RCC 7860 (cell line): ENCODE data around the gene LRRTM4.

Source experiments
- DNase-seq: peaks from one replicate; pipeline ENCODE4 v3.0.0-alpha.2; 2015; ENCODE audit warnings: low spot score
- FAIRE-seq: peaks from 2 replicates; lab custom pipeline; 2012; peaks lifted over from hg19 to GRCh38; lab: Jason Lieb, UNC

LRRTM4 gene

DNA sequence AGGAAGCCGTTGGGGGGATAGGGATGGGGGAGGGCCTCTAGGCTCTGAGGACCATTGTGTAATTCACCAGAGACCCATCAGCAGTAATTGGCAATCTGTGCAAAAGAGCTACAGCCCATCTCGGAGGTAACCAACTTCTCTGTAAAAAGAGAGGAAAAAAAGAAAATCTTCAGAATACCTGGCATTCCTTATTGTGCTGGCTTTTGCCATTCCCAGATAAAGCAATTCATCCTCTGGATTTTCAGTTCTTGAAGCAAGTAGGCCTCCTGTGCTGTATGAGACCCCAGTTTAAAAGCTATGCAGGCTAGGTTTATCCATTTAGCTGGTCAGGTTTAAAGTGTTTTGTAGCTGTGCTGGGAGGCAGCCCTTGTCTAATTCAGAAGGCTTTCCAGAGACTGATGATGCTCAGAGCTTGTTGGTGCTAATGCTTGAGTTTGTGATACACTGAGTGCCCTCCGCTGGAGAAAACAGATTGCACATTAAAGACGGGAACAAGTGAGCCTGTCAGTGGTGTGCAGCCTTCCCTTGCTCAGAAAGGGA lies at the start of gene LRRTM4:
TSS of gene LRRTM4 (minus strand) at position 446 of the 540 bp plus-strand sequence.
- FAIRE-seq = no peak
- no peak for DNase-seq

DNA sequence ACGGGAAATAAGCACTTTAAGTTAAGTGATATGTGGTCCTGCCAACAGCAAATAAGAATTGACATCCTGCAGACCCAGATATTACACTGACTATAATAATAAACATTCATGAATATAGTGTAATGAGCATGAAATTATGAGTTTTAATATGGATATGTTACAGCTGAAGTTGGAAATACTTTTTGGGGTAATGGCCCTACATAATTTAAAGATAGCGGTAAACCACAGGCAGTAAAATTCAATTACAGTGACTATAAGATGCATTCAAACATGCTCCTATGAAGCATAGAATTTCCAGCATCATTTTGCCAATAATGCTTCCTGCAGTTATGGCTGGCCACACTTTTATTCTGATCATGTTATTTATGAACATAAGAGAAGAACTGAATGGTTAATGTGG lies 49.4 kb upstream of the LRRTM4 start:
- DNase-seq (no peak), FAIRE-seq (no peak)

DNA sequence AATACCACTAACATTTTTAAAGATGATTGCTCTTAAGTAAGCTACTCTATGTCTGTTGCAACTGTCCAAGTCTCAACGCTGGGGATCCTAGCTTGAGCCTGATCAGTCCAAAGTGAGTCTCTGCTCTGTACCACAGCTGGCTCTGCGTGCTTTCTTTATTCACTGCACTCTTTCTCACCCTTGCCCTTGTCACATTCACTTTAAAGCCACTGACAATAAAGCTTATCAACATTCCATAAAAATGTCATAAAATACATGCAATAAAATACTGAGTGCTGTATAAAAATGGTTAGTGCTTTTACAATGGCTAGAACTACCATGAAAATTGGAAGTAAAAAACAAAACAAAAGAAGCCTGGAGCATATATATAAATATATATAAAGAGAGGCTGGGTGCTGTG lies 45.5 kb upstream of the LRRTM4 start:
- FAIRE-seq = no peak
- DNase-seq = no peak

DNA sequence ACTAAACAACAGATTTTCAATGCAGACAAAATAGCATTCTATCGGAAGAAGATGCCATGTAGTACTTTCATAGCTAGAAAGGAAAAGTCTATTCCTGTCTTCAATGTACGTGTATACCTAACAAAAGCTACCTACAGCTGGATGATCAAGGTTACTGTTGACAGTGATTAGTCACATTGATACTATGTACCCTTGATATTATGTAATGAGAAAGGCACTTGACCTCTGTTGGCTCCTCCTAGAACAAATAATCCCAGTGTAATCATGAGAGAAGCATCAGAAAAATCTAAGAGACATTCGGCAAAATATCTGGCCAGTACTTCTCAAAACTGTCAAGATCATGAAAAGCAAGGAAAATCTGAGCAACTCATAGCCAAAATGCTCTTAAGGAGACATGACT lies 44.4 kb upstream of the LRRTM4 start:
- FAIRE-seq = peak; percentile 55

DNA sequence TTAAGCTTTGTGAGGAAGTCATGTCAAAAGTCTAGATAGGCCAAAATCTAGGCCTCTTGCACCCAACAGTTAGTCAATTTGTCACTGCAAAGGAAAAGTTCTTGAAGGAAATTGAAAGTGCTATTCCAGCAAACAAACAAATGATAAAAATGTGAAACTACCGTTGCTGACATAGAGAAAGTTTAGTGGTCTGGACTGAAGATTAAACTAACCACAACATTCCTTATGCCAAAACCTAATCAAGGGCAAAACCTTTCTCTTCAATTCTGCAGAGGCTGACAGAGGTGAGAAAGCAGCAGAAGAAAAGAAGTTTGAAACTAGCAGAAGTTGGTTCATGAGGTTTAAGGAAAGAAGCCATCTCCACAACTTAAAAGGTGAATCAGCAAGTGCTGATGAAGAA lies 44.0 kb upstream of the LRRTM4 start:
- FAIRE-seq (peak; percentile 72), DNase-seq (peak; percentile 16)

More for the DNA sequence above, 44.4 kb upstream of the LRRTM4 start:
- peak; percentile 51 for DNase-seq

DNA sequence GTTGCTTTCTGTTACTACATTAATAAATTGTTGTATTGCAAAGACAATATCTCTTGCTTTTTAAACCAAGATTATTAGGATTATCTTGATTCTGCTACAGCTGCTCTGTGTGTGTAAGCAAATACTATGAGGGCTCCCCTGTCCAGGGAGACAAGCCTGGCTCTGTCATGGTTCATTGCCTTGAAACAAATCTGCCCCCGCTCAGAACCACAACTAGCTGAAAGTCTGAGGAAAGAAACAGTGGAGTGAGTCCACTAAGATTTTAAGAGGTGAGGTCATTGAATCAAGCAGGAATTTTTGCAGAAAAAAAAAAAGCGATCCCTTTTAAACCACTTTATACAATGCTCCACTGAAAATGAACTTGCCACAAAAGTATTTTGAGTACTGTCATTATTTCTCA lies 30.8 kb upstream of the LRRTM4 start:
- DNase-seq = peak; percentile 84
- peak; percentile 98 for FAIRE-seq

DNA sequence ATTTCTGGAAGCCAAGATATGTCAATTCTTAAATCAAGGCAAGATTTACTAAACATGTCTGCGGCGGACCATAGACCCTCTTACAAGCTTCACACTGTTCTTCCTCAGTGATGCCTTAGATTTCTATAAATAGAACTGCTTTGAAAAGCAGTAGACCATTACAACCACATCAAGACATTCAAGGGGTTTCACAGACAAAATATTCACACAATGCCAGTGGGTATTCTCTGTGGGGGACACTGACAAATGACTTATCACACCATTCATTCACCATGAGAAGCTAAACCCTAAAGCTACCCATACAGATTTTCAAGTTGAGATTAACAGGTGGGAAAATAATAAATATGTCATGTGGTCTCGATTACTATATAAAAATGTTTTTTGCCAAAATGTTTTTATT lies 15.9 kb upstream of the LRRTM4 start:
- FAIRE-seq (no peak), DNase-seq (no peak)

DNA sequence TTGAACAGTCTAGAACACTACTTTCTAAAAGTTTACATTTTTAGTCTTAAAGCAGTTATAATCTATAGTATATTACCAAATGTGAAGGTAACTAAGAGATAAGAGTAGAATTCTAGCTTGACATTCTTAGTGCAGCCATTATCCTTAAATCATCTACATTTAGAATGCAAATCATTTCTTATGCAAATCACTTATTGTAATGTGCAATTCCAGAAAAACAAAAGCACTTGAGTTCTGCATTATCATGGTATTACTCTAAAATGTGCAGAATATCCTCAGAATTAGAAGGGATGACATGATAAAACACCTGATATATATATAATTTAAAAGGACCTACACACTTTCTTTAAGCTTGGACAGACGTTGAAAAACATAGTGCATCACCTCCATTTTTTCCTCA lies 712 bp upstream of the LRRTM4 start:
- no peak for FAIRE-seq

DNA sequence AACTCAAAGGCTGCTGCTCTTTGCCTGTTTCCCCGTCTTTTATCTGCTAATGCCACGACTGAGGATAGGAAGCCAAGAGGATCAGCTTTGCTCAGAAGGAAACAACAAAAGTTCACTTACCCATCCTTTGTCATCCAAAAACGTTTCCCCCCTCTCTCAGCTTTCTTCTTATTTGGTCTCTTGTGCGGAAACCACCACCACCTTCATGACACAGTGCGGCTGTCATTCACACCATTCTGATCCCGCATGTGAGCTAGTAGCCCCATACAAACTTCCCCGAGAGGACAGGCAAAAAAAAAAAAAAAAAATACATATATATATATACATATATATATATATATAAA lies 656 bp downstream of the LRRTM4 start:
- FAIRE-seq (no peak), DNase-seq (no peak)

More for the DNA sequence above, 712 bp upstream of the LRRTM4 start:
- no peak for DNase-seq

DNA sequence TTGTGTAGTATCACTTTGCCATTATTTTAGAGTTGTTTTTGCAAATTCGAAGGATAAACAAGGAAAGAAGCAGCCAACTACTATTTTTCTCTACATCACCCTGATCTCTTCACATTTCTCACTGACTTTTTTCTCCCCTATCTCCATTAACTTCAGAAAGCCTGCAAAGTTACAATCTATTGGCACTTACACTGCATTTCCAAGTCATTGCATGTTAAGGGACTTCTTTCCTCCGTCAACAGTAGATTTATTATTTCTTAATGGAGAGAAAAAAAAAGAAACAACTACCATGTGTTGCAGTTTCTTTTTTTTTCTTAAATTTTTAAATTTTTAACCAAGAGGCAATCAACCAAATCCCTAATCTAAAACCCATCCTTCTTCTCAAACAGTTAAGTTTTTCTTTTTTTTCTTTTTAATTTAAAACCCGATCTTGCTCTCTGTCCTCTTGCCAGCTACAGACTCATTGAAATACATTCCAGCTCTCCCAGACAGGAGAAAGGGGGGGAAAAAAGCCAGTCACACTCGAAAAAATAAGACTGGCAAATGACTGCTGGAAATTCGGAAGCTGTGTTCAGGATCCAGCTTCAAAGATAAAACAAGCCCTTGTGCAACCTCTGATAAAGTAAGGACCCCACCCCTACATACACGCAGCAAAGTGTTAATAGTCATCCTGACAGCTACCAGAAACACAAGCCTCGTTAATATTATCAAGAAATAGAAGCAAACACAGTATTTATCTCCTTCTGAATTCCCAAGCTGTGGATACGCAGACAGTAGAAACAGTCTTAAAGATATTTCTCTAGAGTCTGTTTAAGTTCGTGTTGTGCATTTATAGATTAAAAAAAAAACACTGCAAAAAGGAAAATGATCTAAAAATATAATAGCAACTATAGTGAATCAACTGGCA lies 1.3 kb downstream of the LRRTM4 start:
- DNase-seq (no peak), FAIRE-seq (no peak)

DNA sequence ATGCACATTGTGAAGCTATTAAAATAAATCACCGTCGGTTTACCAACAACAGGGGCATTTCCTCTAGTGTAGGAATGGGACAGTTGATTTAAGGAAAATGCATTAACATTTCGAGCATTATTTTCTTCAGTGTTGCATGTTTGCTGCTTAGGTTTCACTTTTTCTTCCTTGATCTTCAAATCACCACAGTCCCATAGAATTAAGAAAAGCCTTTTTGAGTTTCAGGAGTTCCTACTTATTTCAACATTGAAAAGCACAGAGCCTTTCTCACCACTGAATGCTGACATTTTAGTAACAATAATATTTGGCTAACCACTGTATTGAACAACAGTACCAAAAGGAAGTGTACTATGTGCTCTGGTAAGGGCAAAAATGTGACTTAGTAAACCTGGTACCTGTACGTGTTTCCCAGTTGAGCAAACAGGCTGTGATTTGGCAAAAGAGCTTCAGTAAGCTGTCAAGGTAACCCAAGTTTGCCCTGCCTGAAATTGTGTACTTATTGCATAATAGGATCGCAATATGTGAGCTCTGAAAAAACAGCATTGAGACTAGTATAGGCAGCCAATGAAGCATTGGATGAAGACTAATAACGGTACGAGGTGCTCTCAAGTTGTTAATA lies 2.2 kb downstream of the LRRTM4 start:
- no peak for FAIRE-seq
- no peak for DNase-seq

DNA sequence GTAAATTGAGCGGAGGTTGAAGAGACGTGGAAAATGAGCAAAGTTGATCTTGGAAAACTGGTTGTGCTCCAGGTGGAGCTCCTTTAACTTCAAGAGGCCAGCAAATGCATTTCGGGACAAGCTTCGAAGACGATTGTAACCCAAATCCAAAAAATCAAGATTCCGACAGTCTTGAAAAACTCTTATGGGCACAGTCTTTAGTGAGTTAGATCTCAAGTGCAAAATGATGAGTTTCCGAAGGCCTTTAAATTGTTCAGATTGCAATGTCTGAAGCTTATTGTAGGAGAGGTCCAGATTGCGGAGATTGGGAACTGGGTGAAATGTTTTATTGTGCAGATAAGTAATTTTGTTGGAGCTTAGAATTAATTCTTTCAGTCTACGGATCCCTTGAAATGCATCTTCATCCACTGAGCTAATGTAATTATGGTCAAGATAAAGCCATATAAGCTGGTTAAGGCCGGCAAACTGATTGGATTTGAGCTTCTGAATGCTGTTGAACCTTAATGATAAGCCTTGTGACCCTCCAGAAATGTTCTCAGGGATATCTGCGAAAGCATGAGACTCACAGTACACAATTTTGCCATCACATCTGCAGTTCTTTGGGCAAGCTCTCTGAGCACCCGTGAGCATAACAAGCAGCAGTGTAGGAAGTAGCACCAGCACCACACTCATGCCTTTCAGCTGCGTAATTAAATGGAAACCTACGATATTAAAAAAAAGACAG lies 2.9 kb downstream of the LRRTM4 start:
- FAIRE-seq = no peak
- no peak for DNase-seq

DNA sequence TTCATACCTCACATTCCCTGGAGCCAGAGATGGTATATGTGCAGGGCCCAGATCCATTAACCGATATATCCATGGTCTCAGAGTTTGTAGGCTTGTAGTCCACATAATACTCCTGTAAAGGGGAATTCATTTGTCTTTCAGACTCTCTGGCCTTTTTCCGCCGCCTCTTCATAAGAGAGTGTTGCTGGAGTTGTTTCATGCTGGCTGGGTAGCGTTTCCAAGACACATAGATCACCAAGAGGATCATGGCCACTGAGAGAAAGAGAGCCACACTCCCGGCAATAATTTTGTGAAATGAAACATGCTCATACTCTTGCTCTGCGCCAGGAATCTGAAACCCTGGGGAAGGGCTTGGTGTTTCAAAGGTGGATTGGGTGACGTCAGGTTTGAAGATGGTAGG lies 3.9 kb downstream of the LRRTM4 start:
- no peak for FAIRE-seq
- DNase-seq = no peak

DNA sequence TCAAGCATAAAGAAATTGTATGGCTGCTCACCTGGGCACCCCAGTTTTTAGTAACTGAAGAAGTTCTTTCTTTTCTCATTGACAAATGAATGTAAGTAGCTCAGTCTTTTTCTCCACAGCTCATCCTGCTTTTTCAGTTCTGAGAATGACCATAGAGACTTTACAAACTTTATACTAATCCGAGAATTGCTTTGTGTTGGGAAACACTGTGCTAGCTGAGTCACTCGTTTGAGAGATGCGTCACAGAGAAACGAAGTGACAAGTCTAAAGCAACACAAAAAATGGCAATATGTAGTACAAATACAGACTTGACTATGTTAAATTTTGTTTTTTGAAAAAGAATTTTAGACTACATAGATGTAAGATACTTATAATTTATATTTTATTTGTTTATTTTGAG lies 9.0 kb downstream of the LRRTM4 start:
- peak; percentile 35 for FAIRE-seq
- DNase-seq = no peak

DNA sequence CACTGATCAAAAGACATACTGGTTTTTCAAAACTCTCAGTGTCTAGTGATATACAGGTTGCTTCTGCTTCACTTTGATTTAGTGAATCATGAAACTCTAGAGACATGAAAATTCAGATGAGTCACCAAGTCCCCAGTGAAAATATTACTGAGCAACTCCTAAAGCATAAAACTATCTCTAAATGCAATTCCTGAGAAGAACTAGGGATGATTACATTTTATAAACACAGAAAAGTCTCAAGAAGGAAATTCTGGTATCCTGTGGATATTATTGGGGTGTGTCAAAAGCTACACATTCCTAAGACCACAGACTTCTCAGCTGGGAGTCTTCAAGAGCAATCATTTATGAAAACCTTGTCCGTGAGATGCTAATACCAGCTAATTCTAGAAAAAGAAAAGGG lies 9.7 kb downstream of the LRRTM4 start:
- DNase-seq = peak; percentile 32
- peak; percentile 80 for FAIRE-seq

DNA sequence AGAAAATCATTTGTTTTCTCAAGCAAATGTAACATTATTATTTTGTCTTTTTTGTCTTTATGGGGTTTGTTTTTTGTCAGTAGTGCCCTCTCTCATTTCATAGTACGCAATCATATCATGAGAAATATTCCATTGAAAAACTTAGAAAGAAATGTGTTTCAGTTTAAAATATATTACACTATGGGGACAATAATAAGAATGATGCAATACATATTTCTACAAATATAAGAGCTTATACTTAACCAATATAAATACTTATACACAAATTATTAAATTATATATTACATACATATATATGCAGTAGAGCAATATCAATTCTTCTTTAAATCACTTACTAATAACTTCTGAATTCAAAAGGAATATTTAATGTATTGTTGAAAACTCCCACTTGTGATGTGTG lies 13.7 kb downstream of the LRRTM4 start:
- FAIRE-seq (peak; percentile 10), DNase-seq (no peak)

DNA sequence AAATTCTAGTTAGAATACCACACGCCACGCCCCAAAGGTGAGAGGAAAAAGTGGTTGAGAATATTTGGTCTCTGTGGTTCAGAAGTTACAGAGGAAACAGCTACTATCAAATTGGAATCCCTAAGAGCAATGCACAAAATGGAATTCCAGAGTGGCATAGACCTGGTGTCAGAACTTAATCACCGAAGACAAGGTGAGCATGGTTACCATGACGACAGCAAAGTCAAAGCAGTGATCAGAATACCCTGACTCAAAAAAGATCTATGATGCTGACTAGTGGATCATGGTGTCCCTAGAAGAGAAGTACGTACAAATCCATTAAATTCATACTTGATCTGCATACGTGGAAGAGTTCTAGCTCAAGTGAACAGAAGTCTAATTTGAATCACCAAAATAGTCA lies 14.5 kb downstream of the LRRTM4 start:
- no peak for FAIRE-seq

DNA sequence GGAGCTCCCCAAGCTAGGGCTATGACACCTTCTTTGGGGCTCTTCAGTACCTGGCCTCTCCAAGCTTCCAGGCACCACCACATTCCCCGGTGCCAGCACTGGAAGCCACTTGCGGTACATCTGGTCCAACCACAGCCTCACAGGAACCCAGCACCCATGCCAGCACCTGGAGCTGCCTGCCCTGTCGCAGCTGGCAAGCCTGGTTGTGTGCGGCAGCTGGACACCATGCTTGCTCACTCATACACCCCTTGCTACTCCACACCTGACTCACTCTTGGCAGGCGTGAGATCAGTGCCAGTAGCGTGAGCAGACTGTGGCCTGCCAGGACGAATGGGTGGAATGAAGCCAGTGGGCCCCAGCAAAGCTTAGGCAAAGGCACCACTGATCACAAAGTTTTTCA lies 34.0 kb downstream of the LRRTM4 start:
- FAIRE-seq (no peak), DNase-seq (no peak)

More for the DNA sequence above, 14.5 kb downstream of the LRRTM4 start:
- no peak for DNase-seq

DNA sequence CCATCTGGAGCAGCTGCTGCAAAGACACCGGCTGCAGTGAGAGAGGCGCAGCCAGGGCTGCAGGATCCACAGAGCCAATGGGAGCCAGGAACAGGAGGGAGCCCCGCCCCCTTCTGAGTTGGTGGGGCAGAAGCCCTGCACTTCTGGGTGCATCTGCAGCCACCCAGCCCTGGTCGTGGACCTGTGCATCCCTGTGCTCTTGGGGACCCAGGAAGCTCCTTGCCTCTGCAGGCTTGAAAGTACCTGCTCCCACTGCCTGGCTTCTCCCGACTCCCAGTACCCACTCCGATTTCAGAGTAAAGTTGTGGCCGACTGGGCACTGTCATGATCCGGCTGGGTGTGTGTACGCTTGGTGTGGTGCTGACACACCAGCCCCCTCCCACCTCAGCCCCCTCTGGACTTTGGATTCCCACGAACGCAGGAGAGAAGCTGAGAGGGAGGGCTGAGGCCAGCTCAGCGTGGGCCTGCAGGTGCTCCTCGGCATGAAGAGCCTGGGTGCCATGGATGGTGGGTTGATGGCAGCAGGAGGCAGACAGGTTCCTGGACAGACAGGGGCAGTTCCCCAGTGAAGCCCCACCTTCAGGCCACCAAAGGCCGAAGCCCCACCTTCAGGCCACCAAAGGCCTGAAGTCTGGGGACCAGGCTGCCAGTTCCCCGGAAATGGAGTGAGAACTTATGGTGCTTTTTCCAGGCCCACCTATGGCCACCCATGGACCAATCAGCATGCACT lies 34.9 kb downstream of the LRRTM4 start:
- DNase-seq (no peak), FAIRE-seq (no peak)

DNA sequence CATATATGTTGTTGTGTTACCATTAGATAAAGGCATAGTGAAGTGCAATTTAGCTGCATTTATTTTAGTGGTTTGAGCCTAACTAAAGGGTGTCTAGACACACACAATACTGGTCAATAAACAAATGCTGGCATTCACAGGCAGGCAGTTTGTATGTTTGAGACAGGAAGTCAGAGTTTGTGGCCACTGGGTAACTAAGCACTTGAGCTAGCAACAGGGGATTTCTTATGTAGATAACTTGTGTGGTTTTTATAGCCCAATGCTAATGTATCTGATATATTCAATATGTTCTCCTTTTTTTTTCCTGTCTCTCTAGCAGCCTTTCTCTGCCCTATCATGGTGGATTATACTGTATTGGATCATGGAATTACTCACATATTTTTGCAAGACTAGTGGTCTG lies 38.1 kb downstream of the LRRTM4 start:
- FAIRE-seq = no peak
- DNase-seq = no peak

DNA sequence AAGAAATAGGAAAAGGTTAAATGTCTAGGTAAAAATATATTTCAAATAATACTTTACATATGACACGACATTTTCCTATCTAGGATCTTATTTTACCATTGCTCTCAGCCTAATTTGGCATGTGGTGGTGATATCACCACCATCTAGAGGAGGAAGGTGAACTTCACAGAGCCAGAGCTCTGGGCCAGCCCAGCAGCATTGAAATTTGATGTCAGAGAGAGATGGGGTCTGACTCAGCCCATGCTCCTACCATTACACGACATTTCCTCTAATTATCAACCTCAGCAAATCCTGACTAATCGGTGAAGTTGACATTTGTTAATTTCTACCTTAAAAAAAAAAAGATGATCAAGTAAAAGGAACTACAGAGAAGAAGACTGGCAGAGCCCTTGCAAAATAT lies 42.3 kb downstream of the LRRTM4 start:
- DNase-seq = no peak
- no peak for FAIRE-seq
